Tibial artery (tissue), 4 donors: ENCODE data around the gene THOC7.

Experiments
- DNase-seq, 2 donors: peaks; one replicate each; pipeline ENCODE4 v3.0.0-alpha.2; 2019
- H3K27ac ChIP-seq, 2 donors: fragments of 200-600 bp; sonication (generic) in 1 of 2; 1 replicate in 1 of 2; 2 replicates in 1 of 2; pipeline ENCODE4 v1.5.1; 2018 to 2019; ENCODE audit warnings: mild to moderate bottlenecking in 1 of 2
- H3K27me3 ChIP-seq, 2 donors: fragments of 200-600 bp; sonication (generic) in 1 of 2; one replicate each; pipeline versions ENCODE4 v1.5.1 to v1.6.0; 2016 to 2019
- H3K36me3 ChIP-seq, 3 donors: fragments of 200-600 bp; sonication (generic) in 2 of 3; one replicate each; pipeline ENCODE4 v1.5.1; 2016 to 2019; ENCODE audit warnings: mild to moderate bottlenecking in 2 of 3
- H3K4me1 ChIP-seq, 4 donors: fragments of 200-600 bp; sonication (generic) in 2 of 4; 1 replicate in 3 of 4; 2 replicates in 1 of 4; pipeline ENCODE4 v1.5.1; 2016 to 2019
- H3K4me3 ChIP-seq, 2 donors: fragments of 200-600 bp; sonication (generic) in 1 of 2; 1 replicate in 1 of 2; 2 replicates in 1 of 2; pipeline ENCODE4 v1.5.1; 2018 to 2019; ENCODE audit warnings: mild to moderate bottlenecking in 2 of 2
- H3K9me3 ChIP-seq, 3 donors: fragments of 200-600 bp; sonication (generic) in 1 of 3; one replicate each; pipeline ENCODE4 v1.5.1; 2016 to 2019
- intact Hi-C: fragments of 100-400 bp; cut with DNase I; formaldehyde crosslinking; loops from one replicate; pipeline ENCODE4 v1.15.0; 2023; ENCODE audit warnings: low total_unique reads
- TF ChIP-seq, protein P1 (sequence below), 2 experiments: fragments of 200-600 bp in 1 of 2; fragments of 450-650 bp in 1 of 2; IDR thresholded peaks; one replicate each; pipeline ENCODE4 v1.5.1; 2017 to 2019; ENCODE audit warnings: antibody characterized with exemption in 2 of 2, mild to moderate bottlenecking in 1 of 2, moderate library complexity in 1 of 2

The THOC7 gene

DNA sequence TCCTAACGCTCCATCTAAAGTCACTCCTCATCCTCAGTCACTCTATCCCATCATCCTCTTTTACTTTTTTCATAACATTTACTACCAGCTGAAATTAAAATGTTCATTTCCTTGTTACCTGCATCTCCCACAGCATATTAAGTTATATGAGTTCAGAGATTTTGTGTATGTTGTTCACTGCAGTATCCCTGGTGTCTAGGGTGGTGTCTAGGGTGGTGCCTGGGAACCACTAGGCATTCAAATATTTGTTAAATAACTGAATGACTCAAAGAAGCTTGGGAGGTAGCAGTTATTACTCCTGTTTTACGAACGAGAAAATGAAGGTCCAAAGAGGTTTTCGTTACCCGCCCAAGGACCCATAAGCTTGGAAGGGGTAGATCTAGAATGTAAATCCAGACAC is 46.4 kb downstream of the THOC7 start:
- TF ChIP-seq, protein P1, sequence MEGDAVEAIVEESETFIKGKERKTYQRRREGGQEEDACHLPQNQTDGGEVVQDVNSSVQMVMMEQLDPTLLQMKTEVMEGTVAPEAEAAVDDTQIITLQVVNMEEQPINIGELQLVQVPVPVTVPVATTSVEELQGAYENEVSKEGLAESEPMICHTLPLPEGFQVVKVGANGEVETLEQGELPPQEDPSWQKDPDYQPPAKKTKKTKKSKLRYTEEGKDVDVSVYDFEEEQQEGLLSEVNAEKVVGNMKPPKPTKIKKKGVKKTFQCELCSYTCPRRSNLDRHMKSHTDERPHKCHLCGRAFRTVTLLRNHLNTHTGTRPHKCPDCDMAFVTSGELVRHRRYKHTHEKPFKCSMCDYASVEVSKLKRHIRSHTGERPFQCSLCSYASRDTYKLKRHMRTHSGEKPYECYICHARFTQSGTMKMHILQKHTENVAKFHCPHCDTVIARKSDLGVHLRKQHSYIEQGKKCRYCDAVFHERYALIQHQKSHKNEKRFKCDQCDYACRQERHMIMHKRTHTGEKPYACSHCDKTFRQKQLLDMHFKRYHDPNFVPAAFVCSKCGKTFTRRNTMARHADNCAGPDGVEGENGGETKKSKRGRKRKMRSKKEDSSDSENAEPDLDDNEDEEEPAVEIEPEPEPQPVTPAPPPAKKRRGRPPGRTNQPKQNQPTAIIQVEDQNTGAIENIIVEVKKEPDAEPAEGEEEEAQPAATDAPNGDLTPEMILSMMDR (IDR thresholded peaks at IDR 0.05), result no peak
- Histone ChIP-seq H3K9me3 (no peaks in the 10 kb centered on the region), H3K36me3 (no peaks in the 10 kb centered on the region), H3K4me3 (no peak overlapping the region), H3K27me3 (no peaks in the 10 kb centered on the region), H3K27ac (no peak overlapping the region), H3K4me1 (no peaks in the 10 kb centered on the region)
- intact Hi-C loops, result loop anchor here (5.0 to 10.0 kb wide), 2 partner anchors 465 to 1192 kb away; no protein-coding TSS in a partner anchor
- DNase-seq, result no peak

DNA sequence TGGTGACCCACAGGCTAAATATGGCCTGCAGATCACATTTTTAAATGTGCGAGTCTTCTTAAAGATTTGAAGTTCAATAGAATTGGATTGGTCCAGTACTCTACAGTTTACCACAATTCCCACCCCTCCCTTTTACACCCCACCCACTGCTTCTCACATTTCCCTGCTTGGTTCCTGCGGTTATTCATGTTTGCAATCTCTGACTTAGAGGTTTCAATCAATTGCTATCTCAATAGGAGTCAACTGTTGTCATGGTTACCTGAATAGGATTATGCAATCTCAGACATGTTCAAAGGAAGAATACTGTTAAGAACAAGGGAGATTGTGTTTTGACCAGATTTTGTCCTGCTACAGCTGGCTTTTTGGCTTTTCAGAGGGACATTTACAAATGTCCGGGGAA is 49.4 kb downstream of the THOC7 start:
- H3K4me1 ChIP-seq, result no peaks in the 10 kb centered on the region
- intact Hi-C loops, result loop anchor here (10.0 kb wide), 1 partner anchor 1189 kb away; no protein-coding TSS in a partner anchor
- H3K27me3 ChIP-seq, result no peaks in the 10 kb centered on the region
- H3K36me3 ChIP-seq, result peaks cover 0 to 6% (median 0%) of the 10 kb centered on the region in 3 donors
- TF ChIP-seq, protein P1 (IDR thresholded peaks at IDR 0.05), result no peak
- DNase-seq, result no peak
- H3K4me3 ChIP-seq, result no peak overlapping the region
- no peak overlapping the region for H3K27ac ChIP-seq
- no peaks in the 10 kb centered on the region for H3K9me3 ChIP-seq

DNA sequence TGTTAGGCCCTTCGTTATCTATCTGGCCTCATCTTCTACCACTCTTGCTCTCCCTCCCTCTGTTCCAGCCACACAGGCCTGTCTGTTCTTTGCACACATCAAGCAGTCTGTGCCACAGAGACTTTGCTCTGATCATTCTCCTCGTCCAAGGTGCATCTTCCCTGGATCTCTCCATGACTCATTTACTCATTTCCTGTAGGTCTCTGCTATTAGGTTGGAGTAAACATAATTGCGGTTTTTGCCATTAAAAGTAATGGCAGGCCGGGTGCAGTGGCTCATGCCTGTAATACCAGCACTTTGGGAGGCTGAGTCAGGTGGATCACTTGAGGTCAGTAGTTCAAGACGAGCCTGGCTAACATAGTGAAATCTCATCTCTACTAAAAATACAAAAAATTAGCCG is 54.0 kb downstream of the THOC7 start:
- H3K36me3 ChIP-seq, result peaks cover 0 to 6% (median 0%) of the 10 kb centered on the region in 3 donors
- intact Hi-C loops, result loop anchor here (10.0 kb wide), 1 partner anchor 1185 kb away; no protein-coding TSS in a partner anchor
- no peak for DNase-seq
- H3K4me1 ChIP-seq, result no peaks in the 10 kb centered on the region
- H3K4me3 ChIP-seq, result no peak overlapping the region
- no peaks in the 10 kb centered on the region for H3K27me3 ChIP-seq
- TF ChIP-seq, protein P1 (IDR thresholded peaks at IDR 0.05), result no peak
- H3K27ac ChIP-seq, result no peak overlapping the region
- H3K9me3 ChIP-seq, result no peaks in the 10 kb centered on the region

DNA sequence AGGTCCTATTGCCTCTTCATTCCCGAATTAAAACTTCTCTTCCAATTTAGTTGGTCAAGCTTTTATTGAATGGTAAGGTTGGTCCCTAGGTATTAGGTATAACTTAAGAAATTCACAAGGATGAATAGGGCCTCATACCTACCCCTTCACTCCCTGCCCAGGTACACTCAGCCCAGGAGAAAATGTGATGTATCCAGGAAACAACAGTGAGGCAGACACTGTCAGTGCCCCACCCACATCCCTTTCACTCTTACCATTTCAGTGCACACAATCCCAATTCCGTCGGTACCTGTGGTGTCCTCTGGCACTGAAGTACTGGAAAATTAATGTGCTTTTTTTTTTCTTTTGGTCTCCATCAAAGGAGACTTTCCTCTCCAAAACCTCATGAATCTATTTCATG is 55.0 kb downstream of the THOC7 start:
- Histone ChIP-seq H3K27me3 (no peaks in the 10 kb centered on the region), H3K9me3 (no peaks in the 10 kb centered on the region), H3K36me3 (peaks cover 0 to 6% (median 0%) of the 10 kb centered on the region in 3 donors), H3K27ac (no peak overlapping the region), H3K4me3 (no peak overlapping the region), H3K4me1 (no peaks in the 10 kb centered on the region)
- intact Hi-C loops, result no loop called here
- TF ChIP-seq, protein P1 (IDR thresholded peaks at IDR 0.05), result no peak
- no peak for DNase-seq

DNA sequence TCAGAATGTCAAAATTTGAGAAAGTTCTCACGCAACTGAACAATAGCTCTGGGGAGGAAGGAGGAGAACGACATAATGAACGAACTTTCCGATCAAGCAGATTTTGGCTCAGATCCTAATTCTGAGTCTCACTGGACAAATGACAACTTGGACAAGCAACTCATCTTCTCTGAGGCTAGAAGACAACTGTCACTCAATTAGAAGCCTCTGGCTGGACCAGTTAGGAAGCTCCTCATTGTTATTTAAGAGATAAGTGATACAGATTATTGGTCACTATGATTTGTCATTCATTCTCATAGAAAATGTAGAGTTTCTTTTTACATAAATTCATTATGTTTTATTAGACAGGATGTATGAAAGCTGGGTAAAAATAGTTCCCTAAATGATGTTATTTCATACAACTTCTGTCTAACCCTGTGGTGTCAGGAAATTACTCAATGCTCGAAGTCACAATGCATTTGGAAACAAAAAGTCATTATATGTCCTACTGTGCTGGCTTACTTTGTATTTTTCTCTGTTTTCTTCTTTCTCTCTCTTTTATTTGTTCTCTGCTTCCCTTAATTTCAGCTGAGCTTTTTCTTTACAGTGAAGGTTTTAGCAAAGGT is 55.5 kb downstream of the THOC7 start:
- Histone ChIP-seq H3K27ac (no peak overlapping the region), H3K9me3 (no peaks in the 10 kb centered on the region), H3K4me3 (no peak overlapping the region), H3K27me3 (no peaks in the 10 kb centered on the region), H3K4me1 (no peaks in the 10 kb centered on the region), H3K36me3 (peaks cover 0 to 6% (median 0%) of the 10 kb centered on the region in 3 donors)
- intact Hi-C loops, result no loop called here
- TF ChIP-seq, protein P1 (IDR thresholded peaks at IDR 0.05), result no peak
- DNase-seq, result no peak
